Measurements from ENCODE around the gene ERBB4. TPM values are rescaled to one million over a fixed set of nuclear protein-coding genes. Genes with fewer than 3 reads are reported as not detected.

The ERBB4 gene
- total RNA-seq, 1 donor from 2014 or later: 2.8 TPM

DNA sequence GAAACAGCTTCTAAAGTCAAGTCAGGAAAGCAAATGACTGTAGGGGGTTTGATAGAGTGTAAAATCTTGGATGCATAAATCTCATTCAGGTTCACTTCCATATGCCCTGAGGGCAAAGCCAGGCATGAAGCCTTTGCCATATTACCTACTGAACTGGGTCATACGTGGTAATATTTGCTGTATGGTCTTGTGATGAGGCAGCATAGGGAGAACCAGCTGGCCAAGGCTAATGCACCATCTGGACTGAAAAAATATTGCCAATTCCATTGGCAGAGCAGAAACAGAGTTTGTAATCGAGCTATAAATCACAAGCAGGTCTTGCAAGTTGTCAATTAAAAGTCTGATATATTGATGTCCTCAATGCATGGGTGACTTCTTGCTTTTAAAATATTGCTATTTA lies 243.8 kb downstream of the ERBB4 start:
- H3K27ac Mint-ChIP-seq (ENCODE audit: unreplicated experiment): no peak overlapping the region
- no peaks in the 10 kb centered on the region for H3K4me1 Mint-ChIP-seq (ENCODE audit: unreplicated experiment)

DNA sequence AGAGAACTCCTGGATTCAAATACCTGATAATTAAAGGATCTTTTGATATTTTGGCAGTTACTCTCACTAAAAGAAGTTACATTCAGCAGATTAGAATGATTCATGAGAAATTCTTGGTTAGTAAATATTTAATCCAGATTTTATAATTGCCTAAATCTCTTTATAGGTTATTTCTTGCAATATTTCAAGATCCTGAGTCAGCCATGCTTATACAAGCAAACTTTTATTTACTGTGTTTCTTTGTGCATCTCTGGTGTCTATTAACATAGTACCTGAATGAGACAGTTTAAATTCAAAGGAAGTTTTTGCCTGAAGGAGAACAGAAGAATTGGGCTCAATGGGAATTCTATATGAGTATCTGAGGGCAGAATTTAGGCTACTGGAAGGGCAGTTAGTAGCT lies 249.3 kb downstream of the ERBB4 start:
- no peaks in the 10 kb centered on the region for H3K9me3 Mint-ChIP-seq (ENCODE audit: unreplicated experiment)
- H3K4me3 Mint-ChIP-seq (ENCODE audit: unreplicated experiment): no peak overlapping the region
- H3K36me3 Mint-ChIP-seq (ENCODE audit: unreplicated experiment): no peaks in the 10 kb centered on the region
- H3K27ac Mint-ChIP-seq (ENCODE audit: unreplicated experiment): no peak overlapping the region
- TF ChIP-seq, protein P1, sequence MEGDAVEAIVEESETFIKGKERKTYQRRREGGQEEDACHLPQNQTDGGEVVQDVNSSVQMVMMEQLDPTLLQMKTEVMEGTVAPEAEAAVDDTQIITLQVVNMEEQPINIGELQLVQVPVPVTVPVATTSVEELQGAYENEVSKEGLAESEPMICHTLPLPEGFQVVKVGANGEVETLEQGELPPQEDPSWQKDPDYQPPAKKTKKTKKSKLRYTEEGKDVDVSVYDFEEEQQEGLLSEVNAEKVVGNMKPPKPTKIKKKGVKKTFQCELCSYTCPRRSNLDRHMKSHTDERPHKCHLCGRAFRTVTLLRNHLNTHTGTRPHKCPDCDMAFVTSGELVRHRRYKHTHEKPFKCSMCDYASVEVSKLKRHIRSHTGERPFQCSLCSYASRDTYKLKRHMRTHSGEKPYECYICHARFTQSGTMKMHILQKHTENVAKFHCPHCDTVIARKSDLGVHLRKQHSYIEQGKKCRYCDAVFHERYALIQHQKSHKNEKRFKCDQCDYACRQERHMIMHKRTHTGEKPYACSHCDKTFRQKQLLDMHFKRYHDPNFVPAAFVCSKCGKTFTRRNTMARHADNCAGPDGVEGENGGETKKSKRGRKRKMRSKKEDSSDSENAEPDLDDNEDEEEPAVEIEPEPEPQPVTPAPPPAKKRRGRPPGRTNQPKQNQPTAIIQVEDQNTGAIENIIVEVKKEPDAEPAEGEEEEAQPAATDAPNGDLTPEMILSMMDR (IDR thresholded peaks at IDR 0.05): no peak
- no peaks in the 10 kb centered on the region for H3K27me3 Mint-ChIP-seq (ENCODE audit: unreplicated experiment)
- no peak for DNase-seq (ENCODE audit: extremely low spot score, unreplicated experiment)
- H3K4me1 Mint-ChIP-seq (ENCODE audit: unreplicated experiment): no peaks in the 10 kb centered on the region

More for the DNA sequence above, 243.8 kb downstream of the ERBB4 start:
- no peak for DNase-seq (ENCODE audit: extremely low spot score, unreplicated experiment)
- H3K9me3 Mint-ChIP-seq (ENCODE audit: unreplicated experiment): no peaks in the 10 kb centered on the region
- H3K27me3 Mint-ChIP-seq (ENCODE audit: unreplicated experiment): no peaks in the 10 kb centered on the region
- TF ChIP-seq, protein P1 (IDR thresholded peaks at IDR 0.05): no peak
- H3K4me3 Mint-ChIP-seq (ENCODE audit: unreplicated experiment): no peak overlapping the region
- no peaks in the 10 kb centered on the region for H3K36me3 Mint-ChIP-seq (ENCODE audit: unreplicated experiment)

DNA sequence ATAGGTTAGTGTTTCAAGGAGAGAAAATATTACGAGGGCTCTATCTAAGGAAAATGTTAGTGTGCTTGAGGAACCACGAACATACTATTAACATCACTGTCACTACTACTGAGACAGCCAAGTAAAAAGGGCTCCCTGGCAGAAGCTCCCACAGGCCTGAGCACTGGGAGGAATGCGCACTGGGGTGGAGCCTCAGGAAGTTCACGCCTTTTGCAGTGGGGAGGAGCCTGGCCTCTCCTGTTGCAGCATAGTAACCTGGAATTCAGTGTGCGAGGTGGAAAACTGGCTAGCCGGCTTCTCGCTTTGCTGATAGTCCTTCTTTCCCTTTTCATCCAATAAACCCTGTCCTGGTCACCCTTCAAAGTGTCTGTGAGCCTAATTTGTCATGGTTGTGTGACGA lies 250.3 kb downstream of the ERBB4 start:
- Mint-ChIP-seq H3K4me3 (ENCODE audit: unreplicated experiment) (no peak overlapping the region), H3K27ac (ENCODE audit: unreplicated experiment) (no peak overlapping the region), H3K27me3 (ENCODE audit: unreplicated experiment) (no peaks in the 10 kb centered on the region), H3K36me3 (ENCODE audit: unreplicated experiment) (no peaks in the 10 kb centered on the region), H3K9me3 (ENCODE audit: unreplicated experiment) (no peaks in the 10 kb centered on the region), H3K4me1 (ENCODE audit: unreplicated experiment) (no peaks in the 10 kb centered on the region)
- TF ChIP-seq, protein P1 (IDR thresholded peaks at IDR 0.05): no peak
- DNase-seq (ENCODE audit: extremely low spot score, unreplicated experiment): no peak

DNA sequence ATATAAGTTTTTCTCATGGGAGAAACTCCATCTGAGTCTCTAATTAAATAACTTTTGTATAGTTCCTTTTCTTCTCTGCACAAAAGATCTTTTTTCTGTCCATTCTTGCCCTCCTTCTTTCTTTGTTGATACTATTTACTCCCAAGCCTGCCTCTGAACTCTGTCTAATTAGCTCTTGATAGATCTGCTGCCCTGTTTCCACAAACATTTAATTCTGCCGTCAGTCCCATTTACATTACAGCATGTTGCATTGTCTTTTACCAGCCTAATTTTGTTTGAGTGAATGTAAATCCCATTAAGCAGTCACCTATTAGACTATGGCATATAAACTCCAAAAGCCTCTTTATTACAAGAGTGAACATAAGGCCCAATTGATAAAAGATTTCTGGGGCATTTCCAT lies 254.4 kb downstream of the ERBB4 start:
- H3K27ac Mint-ChIP-seq (ENCODE audit: unreplicated experiment): no peak overlapping the region
- TF ChIP-seq, protein P1 (IDR thresholded peaks at IDR 0.05): no peak

DNA sequence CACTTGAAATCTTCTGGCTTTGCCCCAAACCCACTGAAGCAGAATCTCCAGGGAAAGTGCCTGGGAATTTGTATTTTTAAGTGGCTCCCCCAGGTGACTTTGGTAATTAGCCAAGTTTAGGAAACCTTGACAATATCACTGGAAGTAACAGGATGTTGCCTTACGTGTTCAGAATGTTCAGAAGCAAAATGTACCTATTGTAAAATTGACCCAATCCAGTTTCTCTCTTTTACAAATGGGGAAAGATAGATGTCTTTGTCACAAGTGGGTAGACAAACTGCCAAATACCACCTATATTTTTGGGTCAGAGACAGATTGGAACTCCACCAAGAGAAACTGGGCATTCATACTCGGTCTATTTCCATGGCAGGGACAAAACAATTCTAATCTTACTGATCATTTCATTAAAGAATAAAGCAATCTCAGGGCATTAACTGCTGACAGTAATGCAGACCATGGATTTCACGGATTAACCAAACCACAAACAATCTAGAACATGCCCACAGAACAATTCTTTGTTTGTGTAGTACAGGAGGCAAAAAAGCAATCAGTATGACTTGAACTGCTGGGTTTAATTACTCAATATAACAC lies 255.8 kb downstream of the ERBB4 start:
- no peaks in the 10 kb centered on the region for H3K9me3 Mint-ChIP-seq (ENCODE audit: unreplicated experiment)
- H3K4me3 Mint-ChIP-seq (ENCODE audit: unreplicated experiment): no peak overlapping the region
- TF ChIP-seq, protein P1 (IDR thresholded peaks at IDR 0.05): no peak
- DNase-seq (ENCODE audit: extremely low spot score, unreplicated experiment): no peak
- no peaks in the 10 kb centered on the region for H3K27me3 Mint-ChIP-seq (ENCODE audit: unreplicated experiment)
- no peaks in the 10 kb centered on the region for H3K36me3 Mint-ChIP-seq (ENCODE audit: unreplicated experiment)
- H3K27ac Mint-ChIP-seq (ENCODE audit: unreplicated experiment): no peak overlapping the region
- H3K4me1 Mint-ChIP-seq (ENCODE audit: unreplicated experiment): no peaks in the 10 kb centered on the region

More for the DNA sequence above, 254.4 kb downstream of the ERBB4 start:
- Mint-ChIP-seq H3K36me3 (ENCODE audit: unreplicated experiment) (no peaks in the 10 kb centered on the region), H3K4me1 (ENCODE audit: unreplicated experiment) (no peaks in the 10 kb centered on the region), H3K27me3 (ENCODE audit: unreplicated experiment) (no peaks in the 10 kb centered on the region), H3K9me3 (ENCODE audit: unreplicated experiment) (no peaks in the 10 kb centered on the region), H3K4me3 (ENCODE audit: unreplicated experiment) (no peak overlapping the region)
- DNase-seq (ENCODE audit: extremely low spot score, unreplicated experiment): no peak
